Upper lobe of right lung (tissue), 1 donor: ENCODE results near the gene ATP10D. TPM values are rescaled to one million over a fixed set of nuclear protein-coding genes. Genes with fewer than 3 reads are reported as not detected.

ENCODE experiments used
- ATAC-seq: fragments of 200-7000 bp; cut with Tn5 transposase; one replicate; pipeline ENCODE4 v1.9.1; 2020; ENCODE audit warnings: mild to moderate bottlenecking, moderate library complexity
- DNase-seq: peaks from one replicate; pipeline ENCODE4 v3.0.0-alpha.2; 2020
- H3K27ac ChIP-seq: fragments of 200-600 bp; one replicate; pipeline ENCODE4 v1.8.0; 2022
- H3K27me3 ChIP-seq: fragments of 200-600 bp; one replicate; pipeline ENCODE4 v1.8.0; 2022; ENCODE audit warnings: mild to moderate bottlenecking
- H3K36me3 ChIP-seq: fragments of 200-600 bp; one replicate; pipeline ENCODE4 v1.8.0; 2022
- H3K4me1 ChIP-seq: fragments of 200-600 bp; one replicate; pipeline ENCODE4 v1.8.0; 2022
- H3K4me3 ChIP-seq: fragments of 200-600 bp; one replicate; pipeline ENCODE4 v1.8.0; 2022; ENCODE audit warnings: mild to moderate bottlenecking
- H3K9me3 ChIP-seq: fragments of 200-600 bp; one replicate; pipeline ENCODE4 v1.8.0; 2022
- intact Hi-C: fragments of 100-400 bp; cut with DNase I; formaldehyde crosslinking; loops from one replicate; pipeline ENCODE4 v1.11.0; 2022
- total RNA-seq: library from RNA; stranded (reverse); fragmentation: NEBNext Ultra II Directional; extraction: Animal tissue kit (Norgen Biotek cat#: 25700); gene quantifications from one replicate; pipeline ENCODE4 v1.2.1, GENCODE V29; 2021
- TF ChIP-seq, protein P1 (sequence below): fragments of 200-600 bp; IDR thresholded peaks from one replicate; pipeline ENCODE4 v1.8.0; 2022; ENCODE audit warnings: antibody characterized with exemption
- donor health status: DM: no; HTN: yes; CAD: no; lungs with severe emphysema.

ATP10D gene
- total RNA-seq, 1 donor from 2014 or later, result 35.8 TPM

DNA sequence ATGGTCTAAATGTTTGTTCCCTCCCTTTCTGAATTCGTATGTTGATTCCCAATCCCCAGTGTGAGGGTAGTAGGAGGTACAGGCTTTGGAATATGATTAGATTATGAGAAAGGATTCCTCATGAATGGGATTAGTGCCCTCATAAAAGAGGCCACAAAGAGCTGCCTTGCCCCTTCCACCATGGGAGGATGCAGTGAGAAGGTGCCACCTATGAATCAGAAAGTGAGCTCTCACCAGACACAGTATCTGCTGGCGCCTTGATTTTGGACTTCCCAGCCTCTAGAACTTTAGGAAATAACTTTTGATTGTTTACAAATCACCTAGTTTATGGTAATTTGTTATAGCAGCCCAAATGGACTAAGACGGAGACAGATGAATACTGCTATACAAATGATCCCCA is 3.6 kb downstream of the ATP10D start:
- intact Hi-C loops, result no loop called here
- H3K27me3 ChIP-seq, result no peaks in the 10 kb centered on the region
- peaks cover 15% of the 10 kb centered on the region for H3K4me1 ChIP-seq
- H3K36me3 ChIP-seq, result no peaks in the 10 kb centered on the region
- TF ChIP-seq, protein P1, sequence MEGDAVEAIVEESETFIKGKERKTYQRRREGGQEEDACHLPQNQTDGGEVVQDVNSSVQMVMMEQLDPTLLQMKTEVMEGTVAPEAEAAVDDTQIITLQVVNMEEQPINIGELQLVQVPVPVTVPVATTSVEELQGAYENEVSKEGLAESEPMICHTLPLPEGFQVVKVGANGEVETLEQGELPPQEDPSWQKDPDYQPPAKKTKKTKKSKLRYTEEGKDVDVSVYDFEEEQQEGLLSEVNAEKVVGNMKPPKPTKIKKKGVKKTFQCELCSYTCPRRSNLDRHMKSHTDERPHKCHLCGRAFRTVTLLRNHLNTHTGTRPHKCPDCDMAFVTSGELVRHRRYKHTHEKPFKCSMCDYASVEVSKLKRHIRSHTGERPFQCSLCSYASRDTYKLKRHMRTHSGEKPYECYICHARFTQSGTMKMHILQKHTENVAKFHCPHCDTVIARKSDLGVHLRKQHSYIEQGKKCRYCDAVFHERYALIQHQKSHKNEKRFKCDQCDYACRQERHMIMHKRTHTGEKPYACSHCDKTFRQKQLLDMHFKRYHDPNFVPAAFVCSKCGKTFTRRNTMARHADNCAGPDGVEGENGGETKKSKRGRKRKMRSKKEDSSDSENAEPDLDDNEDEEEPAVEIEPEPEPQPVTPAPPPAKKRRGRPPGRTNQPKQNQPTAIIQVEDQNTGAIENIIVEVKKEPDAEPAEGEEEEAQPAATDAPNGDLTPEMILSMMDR, result no peak
- no peak overlapping the region for H3K4me3 ChIP-seq
- ATAC-seq (no peak), DNase-seq (no peak)
- no peaks in the 10 kb centered on the region for H3K9me3 ChIP-seq
- no peak overlapping the region for H3K27ac ChIP-seq

DNA sequence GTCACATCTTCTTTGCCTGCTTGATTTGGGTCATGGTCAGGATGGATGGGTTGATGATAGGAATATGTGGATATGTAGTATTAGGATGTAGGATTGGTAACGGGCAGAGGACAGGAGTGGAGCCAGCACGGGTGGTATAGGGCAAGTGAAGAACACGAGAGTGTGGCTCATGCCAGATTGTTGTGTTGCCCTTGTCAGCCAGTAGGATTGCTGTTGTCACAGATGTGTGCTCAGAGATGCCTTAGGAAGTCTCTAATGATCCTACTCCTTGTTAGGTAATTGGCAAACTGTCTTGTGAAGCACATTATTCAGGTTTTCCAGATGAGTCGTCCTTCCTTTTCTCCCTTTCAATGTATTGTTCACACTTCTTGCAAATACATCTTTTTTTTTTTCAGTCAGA is 5.5 kb downstream of the ATP10D start:
- Histone ChIP-seq H3K27ac (no peak overlapping the region), H3K27me3 (no peaks in the 10 kb centered on the region), H3K4me1 (peaks cover 7% of the 10 kb centered on the region), H3K4me3 (no peak overlapping the region), H3K9me3 (no peaks in the 10 kb centered on the region), H3K36me3 (no peaks in the 10 kb centered on the region)
- DNase-seq, result no peak
- TF ChIP-seq, protein P1, result peak; percentile 31
- peak; percentile 60 for ATAC-seq
- intact Hi-C loops, result no loop called here

DNA sequence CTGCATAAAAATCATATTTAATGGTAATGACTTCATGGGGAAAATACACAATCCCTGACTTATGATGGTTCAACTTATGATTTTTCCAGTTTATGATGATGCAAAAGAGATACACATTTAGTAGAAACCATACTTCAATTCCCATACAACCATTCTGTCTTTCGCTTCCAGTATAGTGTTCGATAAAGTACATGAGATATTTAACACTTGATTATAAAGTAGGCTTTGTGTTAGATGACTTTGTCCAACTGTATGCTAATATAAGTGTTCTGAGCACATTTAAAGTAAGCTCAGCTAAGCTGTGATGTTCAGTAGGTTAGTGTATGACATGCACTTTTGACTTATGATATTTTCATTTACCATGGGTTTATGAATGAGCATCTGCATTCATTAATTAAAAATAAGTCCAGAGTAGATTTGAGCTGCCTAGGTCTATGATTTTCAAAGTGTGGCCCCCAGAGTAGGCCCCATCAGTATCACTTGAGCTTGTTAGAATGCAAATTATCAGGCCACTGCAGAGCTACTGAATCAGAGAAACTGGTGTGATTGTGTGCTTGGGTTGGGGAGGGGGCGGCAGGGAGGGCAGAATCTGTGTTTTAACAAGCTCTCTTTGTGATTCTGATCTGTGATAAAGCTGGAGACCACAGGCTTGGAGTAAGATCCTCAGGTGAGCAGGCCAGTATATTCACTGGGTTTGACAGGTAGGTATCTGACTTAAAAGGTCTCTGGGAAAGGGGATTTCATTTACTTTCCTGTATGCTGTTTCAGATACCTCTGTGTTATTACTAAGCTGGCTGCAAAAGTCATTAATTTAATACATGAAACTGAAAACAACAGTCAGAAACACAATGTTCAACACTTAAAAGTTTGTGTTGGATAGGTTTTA is 8.4 kb downstream of the ATP10D start:
- TF ChIP-seq, protein P1, result no peak
- intact Hi-C loops, result no loop called here
- ATAC-seq (no peak), DNase-seq (no peak)
- no peak overlapping the region for H3K4me3 ChIP-seq
- H3K36me3 ChIP-seq, result no peaks in the 10 kb centered on the region
- H3K4me1 ChIP-seq, result no peaks in the 10 kb centered on the region
- no peaks in the 10 kb centered on the region for H3K9me3 ChIP-seq
- no peaks in the 10 kb centered on the region for H3K27me3 ChIP-seq
- no peak overlapping the region for H3K27ac ChIP-seq

DNA sequence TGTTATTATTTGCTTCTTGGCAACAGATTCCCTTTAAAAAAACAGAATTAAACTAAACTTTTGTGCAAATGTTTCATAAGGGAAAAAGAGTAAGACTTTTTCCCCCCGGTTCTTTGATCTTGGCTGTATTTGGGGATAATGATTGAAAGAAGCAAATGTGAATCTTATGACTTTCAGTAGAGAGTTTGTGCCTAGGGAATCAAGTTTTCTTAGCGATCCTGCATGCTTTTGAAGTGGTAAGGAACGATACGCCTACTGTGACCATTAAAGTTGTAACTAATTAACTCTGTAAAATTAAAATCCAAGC is 9.0 kb downstream of the ATP10D start:
- TF ChIP-seq, protein P1, result no peak
- no peak overlapping the region for H3K4me3 ChIP-seq
- intact Hi-C loops, result no loop called here
- H3K27ac ChIP-seq, result no peak overlapping the region
- no peaks in the 10 kb centered on the region for H3K4me1 ChIP-seq
- ATAC-seq, result no peak
- no peaks in the 10 kb centered on the region for H3K9me3 ChIP-seq
- no peaks in the 10 kb centered on the region for H3K27me3 ChIP-seq
- H3K36me3 ChIP-seq, result no peaks in the 10 kb centered on the region
- no peak for DNase-seq

DNA sequence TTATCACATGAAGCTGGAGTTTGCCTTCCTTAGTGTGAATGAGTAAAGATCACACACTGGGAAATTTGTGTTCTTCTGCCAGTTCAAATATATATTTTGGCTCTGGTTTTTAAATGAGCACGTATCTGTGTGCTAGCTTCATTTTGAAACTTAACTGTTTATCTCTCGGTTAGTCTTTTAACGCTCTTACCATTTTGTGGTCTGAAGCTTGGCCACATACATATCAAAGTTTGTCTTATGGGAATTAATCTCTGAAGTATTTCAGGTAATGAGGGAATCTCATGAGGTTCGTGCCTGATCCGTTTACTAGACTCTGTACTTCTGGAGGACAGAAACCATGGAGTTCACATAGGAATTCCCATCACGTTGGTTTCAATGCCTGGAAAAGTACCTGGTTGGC is 13.8 kb downstream of the ATP10D start:
- Histone ChIP-seq H3K36me3 (no peaks in the 10 kb centered on the region), H3K9me3 (no peaks in the 10 kb centered on the region), H3K27me3 (no peaks in the 10 kb centered on the region), H3K27ac (no peak overlapping the region), H3K4me3 (no peak overlapping the region), H3K4me1 (no peaks in the 10 kb centered on the region)
- intact Hi-C loops, result no loop called here
- TF ChIP-seq, protein P1, result no peak
- DNase-seq (no peak), ATAC-seq (no peak)
